ENCODE data around the gene CADPS2. TPM values are rescaled to one million over a fixed set of nuclear protein-coding genes. Genes with fewer than 3 reads are reported as not detected.
"Not testable (repeated sequence)": the region's sequence is repeated elsewhere in the genome, so short reads cannot be mapped to it uniquely, and the experiment has no call there.

The CADPS2 gene
- total RNA-seq, 2 donors from 2014 or later = 4.3 to 11.7 TPM

DNA sequence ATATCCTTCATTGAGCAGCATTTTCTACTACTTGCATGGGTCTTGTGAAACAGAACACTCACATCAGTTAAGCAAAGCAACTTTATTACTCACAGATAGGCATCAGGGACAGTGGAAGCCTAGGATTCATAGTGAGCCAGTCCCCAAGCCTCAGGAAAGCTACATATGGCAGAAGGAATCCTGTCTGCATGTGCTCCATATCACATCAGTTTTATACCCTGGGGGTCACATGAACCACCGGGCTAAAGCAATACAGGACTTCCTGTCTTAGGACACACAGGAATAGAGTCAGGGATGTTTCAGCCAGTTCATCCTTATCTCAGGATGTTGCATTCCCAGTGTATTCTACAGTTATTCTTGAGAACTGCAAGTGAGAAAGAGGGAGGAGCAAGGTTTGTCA lies 596.8 kb downstream of the CADPS2 start:
- Mint-ChIP-seq H3K27me3 (ENCODE audit: insufficient read depth) (peaks cover 36% of the 10 kb centered on the region), H3K4me1 (no peaks in the 10 kb centered on the region), H3K36me3 (ENCODE audit: low read depth) (no peaks in the 10 kb centered on the region), H3K9me3 (peaks cover 14% of the 10 kb centered on the region), H3K27ac (no peak overlapping the region), H3K4me3 (no peak overlapping the region)
- 92 to 100% methylated on average over 1 of the region's 1 CpG for WGBS, 2 experiments (ENCODE audit: insufficient coverage in 1 of 2, insufficient read length in 1 of 2)
- no peaks in the 10 kb centered on the region for H3K4me1 ChIP-seq (ENCODE audit: control insufficient read depth, insufficient read depth, low read length)
- TF ChIP-seq, protein P1, sequence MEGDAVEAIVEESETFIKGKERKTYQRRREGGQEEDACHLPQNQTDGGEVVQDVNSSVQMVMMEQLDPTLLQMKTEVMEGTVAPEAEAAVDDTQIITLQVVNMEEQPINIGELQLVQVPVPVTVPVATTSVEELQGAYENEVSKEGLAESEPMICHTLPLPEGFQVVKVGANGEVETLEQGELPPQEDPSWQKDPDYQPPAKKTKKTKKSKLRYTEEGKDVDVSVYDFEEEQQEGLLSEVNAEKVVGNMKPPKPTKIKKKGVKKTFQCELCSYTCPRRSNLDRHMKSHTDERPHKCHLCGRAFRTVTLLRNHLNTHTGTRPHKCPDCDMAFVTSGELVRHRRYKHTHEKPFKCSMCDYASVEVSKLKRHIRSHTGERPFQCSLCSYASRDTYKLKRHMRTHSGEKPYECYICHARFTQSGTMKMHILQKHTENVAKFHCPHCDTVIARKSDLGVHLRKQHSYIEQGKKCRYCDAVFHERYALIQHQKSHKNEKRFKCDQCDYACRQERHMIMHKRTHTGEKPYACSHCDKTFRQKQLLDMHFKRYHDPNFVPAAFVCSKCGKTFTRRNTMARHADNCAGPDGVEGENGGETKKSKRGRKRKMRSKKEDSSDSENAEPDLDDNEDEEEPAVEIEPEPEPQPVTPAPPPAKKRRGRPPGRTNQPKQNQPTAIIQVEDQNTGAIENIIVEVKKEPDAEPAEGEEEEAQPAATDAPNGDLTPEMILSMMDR (conservative IDR thresholded peaks at IDR 0.05) = no peak
- no peak overlapping the region for H3K27ac ChIP-seq (ENCODE audit: low read depth, low read length)
- DNase-seq = no peak
- no peak overlapping the region for H3K9ac ChIP-seq (ENCODE audit: extremely low read depth, low read length, poor library complexity, severe bottlenecking)
- H3K27me3 ChIP-seq (ENCODE audit: control insufficient read depth, insufficient read depth, low read length, poor library complexity, severe bottlenecking) = no peaks in the 10 kb centered on the region
- no peak overlapping the region for H3K4me3 ChIP-seq (ENCODE audit: low read length)
- H3K36me3 ChIP-seq (ENCODE audit: control insufficient read depth, insufficient read depth, low read length) = no peaks in the 10 kb centered on the region
- H3K9me3 ChIP-seq (ENCODE audit: control insufficient read depth, low read length) = no peaks in the 10 kb centered on the region

DNA sequence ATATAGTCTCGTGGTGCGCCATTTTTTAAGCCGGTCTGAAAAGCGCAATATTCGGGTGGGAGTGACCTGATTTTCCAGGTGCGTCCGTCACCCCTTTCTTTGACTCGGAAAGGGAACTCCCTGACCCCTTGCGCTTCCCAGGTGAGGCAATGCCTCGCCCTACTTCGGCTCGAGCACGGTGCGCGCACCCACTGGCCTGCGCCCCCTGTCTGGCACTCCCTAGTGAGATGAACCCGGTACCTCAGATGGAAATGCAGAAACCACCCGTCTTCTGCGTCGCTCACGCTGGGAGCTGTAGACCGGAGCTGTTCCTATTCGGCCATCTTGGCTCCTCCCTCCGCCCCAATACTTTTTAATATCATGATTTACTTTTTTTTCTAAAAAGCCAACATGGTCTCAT lies 601.7 kb downstream of the CADPS2 start:
- not testable (repeated sequence) for H3K36me3 Mint-ChIP-seq (ENCODE audit: low read depth); DNase-seq; H3K36me3 ChIP-seq (ENCODE audit: control insufficient read depth, insufficient read depth, low read length); H3K9ac ChIP-seq (ENCODE audit: extremely low read depth, low read length, poor library complexity, severe bottlenecking); H3K4me1 Mint-ChIP-seq; H3K27me3 ChIP-seq (ENCODE audit: control insufficient read depth, insufficient read depth, low read length, poor library complexity, severe bottlenecking); H3K4me3 ChIP-seq (ENCODE audit: low read length); H3K9me3 ChIP-seq (ENCODE audit: control insufficient read depth, low read length); H3K4me1 ChIP-seq (ENCODE audit: control insufficient read depth, insufficient read depth, low read length); H3K27ac ChIP-seq (ENCODE audit: low read depth, low read length)
- H3K9me3 Mint-ChIP-seq = peaks cover 15% of the 10 kb centered on the region
- peak overlapping the region; percentile 93 for H3K27ac Mint-ChIP-seq
- peak overlapping the region; percentile 71 for H3K4me3 Mint-ChIP-seq
- TF ChIP-seq, protein P1 (conservative IDR thresholded peaks at IDR 0.05) = peak; percentile 30
- peaks cover 30% of the 10 kb centered on the region for H3K27me3 Mint-ChIP-seq (ENCODE audit: insufficient read depth)
- 67 to 75% methylated on average over 9 to 17 of the region's 24 CpGs for WGBS, 2 experiments (ENCODE audit: insufficient coverage in 1 of 2, insufficient read length in 1 of 2)

DNA sequence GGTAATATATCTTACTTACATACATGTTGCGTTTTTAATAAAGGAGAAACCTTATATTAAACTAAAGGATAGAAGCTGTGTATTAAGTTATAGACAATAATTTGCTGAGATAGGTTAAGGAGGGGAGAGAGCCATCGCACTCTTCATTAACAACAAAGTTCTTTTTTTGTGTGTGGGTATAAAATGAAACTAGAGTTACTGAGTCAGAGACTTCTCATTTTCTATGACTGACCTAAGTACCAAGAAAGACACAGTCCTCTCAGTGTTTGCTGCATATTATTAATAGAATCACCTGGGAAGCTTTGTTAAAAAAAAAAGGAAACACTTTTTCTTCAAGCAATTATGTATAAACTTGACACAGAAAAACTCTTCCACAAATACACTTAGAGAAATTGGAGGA lies 613.1 kb downstream of the CADPS2 start:
- H3K9me3 Mint-ChIP-seq = peaks cover 8% of the 10 kb centered on the region

More for the DNA sequence above, 613.1 kb downstream of the CADPS2 start:
- H3K27me3 ChIP-seq (ENCODE audit: control insufficient read depth, insufficient read depth, low read length, poor library complexity, severe bottlenecking) = no peaks in the 10 kb centered on the region
- no peak overlapping the region for H3K4me3 Mint-ChIP-seq
- no peak overlapping the region for H3K27ac ChIP-seq (ENCODE audit: low read depth, low read length)
- peaks cover 2% of the 10 kb centered on the region for H3K4me1 Mint-ChIP-seq
- WGBS, 2 experiments (ENCODE audit: insufficient coverage in 1 of 2, insufficient read length in 1 of 2) = 100% methylated on average over 1 of the region's 2 CpGs; no CpG with 5 or more reads in 1 of the 2 experiments
- no peak overlapping the region for H3K27ac Mint-ChIP-seq
- TF ChIP-seq, protein P1 (conservative IDR thresholded peaks at IDR 0.05) = no peak
- H3K4me1 ChIP-seq (ENCODE audit: control insufficient read depth, insufficient read depth, low read length) = no peaks in the 10 kb centered on the region
- no peak overlapping the region for H3K4me3 ChIP-seq (ENCODE audit: low read length)
- H3K36me3 ChIP-seq (ENCODE audit: control insufficient read depth, insufficient read depth, low read length) = no peaks in the 10 kb centered on the region
- DNase-seq = no peak
- H3K9me3 ChIP-seq (ENCODE audit: control insufficient read depth, low read length) = no peaks in the 10 kb centered on the region
- H3K36me3 Mint-ChIP-seq (ENCODE audit: low read depth) = peaks cover 5% of the 10 kb centered on the region
- no peak overlapping the region for H3K9ac ChIP-seq (ENCODE audit: extremely low read depth, low read length, poor library complexity, severe bottlenecking)
- H3K27me3 Mint-ChIP-seq (ENCODE audit: insufficient read depth) = no peaks in the 10 kb centered on the region
